ENCODE measurements around the gene ANO9.

The ANO9 gene

DNA sequence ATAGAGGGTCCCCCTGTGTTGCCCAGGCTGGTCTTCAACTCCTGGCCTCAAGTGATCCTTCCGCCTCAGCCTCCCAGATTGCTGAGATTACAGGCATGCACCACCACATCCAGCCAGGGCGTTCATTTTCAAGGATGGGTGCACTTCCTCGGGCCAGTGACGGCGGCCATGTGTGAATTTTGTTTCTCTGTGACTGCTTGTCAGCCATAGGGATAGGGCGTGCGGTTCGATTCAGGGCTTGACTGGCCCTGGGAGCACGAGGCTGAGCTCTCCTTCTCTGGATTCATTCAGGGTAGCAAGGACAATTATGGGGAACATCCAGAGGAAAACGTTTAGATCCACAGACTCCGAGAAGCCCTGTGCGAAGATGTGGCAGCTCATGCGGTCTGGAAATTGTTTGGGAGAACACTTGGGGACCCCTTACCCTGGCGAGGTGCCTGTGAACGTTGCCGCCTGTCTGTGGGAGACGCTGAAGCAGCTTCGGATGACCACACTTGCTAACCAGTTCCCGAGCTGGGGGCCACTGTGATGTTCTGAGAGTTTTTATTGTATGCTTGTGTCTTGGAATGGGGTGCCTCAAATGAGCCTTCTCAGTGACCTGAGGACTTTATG is 11.2 kb upstream of the ANO9 start:
- no peak for DNase-seq (ENCODE audit: low read depth, low spot score)

- DNase-seq (ENCODE audit: low read depth, low spot score): no peak
Observed at GRCh38 chr11:452203-452744, 10.5 kb upstream of the ANO9 start.

DNA sequence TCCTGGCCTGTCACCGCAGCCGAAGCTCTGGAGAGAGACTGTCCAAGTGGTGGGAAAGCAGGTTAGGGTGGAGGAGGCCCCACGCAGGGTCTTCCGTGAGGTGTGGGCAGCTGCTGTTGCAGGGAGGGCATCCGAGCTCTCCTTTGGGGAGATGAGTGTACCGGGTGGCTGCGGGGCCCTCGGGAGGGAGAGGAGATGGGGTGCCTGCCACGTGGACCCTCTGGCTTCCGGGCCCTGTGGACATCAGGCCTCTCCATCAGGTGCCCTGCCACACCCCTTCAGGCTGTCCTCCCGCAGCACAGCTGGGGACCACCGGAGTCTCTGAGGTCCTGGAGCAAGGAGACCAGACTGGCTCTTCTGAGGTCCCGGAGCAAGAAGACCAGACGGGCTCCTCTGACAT is 9.9 kb upstream of the ANO9 start:
- DNase-seq (ENCODE audit: low read depth, low spot score): no peak

DNA sequence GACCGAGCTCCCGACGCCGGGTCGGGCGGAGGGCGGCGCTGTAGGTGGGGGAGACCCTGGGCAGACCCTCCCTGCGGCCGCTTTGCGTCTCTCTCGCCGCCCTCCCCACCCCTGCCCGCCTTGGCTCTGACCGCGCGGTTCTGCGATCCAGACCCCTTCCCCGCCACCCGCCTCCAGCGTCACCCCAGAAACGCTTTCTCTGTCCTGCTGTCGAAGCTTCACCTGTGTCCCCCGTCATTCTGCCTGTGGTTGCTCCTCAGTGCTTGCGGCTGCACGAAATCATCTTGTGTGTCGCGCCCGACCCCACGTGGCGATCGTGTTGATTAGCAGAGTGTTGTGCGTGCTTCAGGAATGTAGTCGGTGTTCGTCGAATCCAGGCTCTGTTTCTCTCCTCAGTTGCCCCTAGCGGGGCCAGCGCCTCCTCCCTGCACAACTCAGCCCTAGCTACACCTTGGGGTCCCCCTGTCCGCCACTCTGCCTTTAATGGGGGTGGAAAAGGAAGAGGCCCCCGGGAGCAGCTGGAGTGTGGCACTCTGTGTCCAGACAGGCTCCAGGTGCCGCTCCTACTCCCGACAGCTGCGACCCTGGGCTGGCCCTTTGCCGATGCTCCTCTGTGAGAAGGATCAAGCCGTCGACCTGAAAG is 9.1 kb upstream of the ANO9 start:
- DNase-seq (ENCODE audit: low read depth, low spot score): peak; percentile 57

GRCh38 chr11:449889-450808 is 8.3 kb upstream of the ANO9 start, which contains the start of gene PTDSS2:
TSS of gene PTDSS2 (plus strand) at chr11:450279. CDS start at chr11:450456, 177 bp downstream.
- peak; percentile 89 for DNase-seq (ENCODE audit: low read depth, low spot score)

- peak; percentile 91 for DNase-seq (ENCODE audit: low read depth, low spot score)
Observed at GRCh38 chr11:447923-448731, 6.3 kb upstream of the ANO9 start.

DNA sequence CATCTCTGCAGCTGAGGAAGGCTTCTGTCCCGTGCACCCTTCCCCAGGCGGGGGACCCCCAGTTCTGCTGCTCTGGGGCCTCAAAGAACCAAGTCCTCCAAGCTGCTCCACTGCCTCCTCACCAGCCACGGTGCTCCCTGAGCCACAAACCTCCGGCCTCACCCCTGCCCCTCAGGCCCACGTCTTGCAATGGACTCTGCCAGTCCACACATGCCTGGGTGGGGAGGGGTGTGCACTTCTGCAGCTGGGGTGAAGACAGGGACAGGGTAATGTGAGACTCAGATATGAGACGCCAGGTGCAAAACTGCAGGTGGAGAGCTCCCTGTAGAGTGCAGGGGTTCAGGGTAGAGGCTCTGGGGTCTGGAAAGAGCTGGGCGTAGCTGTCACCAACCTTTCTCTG is 5.1 kb upstream of the ANO9 start:
- no peak for DNase-seq (ENCODE audit: low read depth, low spot score)

- DNase-seq (ENCODE audit: low read depth, low spot score): no peak
Observed at GRCh38 chr11:445765-446588, 4.2 kb upstream of the ANO9 start.

DNA sequence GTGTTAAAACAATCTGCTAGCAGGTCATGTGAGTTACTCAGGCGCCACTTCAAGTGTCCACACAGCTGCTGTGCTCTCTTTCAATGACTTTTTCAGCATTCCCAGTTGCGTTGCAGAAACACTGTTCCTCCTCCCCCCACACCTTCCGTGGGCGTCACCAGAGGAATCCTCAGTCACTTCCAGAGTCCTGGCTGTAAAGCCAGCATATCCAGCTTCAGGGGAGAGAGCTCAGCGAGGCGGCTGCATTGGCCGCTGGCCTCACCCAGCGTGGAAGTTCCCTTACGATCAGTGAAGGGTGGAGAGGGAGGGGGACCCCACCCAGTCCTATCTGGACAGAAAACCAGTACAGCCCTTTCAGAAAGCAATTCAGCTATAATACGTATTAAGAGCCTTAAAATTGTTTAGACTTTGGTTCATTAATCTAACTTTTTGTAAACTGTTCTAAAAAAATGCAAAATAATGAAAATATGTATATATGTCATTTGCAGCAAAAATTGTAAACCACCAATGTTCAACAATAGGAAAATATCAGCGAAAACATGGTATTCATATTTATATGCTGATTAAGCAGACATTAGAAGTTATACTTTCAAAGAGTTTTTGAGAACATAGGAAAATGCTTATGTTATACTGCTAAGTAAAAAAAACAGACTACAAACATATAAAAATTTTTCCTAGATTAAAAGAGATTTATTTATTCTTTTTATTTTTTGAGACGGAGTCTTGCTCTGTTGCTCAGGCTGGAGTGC is 2.8 kb upstream of the ANO9 start:
- no peak for DNase-seq (ENCODE audit: low read depth, low spot score)

- DNase-seq (ENCODE audit: low read depth, low spot score): no peak
Observed at GRCh38 chr11:443542-444199, 1.9 kb upstream of the ANO9 start.

DNA sequence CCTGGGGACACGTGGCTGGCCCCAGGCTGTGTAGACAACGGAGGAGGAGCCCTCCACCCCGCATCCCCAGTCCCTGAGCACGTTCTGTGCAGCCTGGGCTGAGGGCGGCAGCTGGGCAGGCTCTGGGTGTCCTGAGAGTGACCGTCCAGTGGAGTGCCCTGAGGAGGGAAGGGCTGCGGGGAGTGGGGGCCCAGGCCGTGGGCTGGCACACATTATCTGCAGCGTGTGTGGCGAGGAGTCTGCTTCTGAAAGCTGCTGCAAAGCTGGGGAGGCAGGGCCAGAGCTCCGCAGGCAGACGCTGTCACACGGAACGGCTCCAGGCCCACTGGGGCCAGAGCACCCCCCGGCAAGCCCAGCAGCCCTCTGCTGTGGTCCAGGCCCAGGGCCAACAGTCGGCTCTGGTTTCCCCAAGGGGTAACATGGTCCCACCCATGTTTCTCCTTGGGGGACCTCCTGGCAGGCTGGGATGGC is 835 bp upstream of the ANO9 start:
- DNase-seq (ENCODE audit: low read depth, low spot score): no peak

- no peak for DNase-seq (ENCODE audit: low read depth, low spot score)
Observed at GRCh38 chr11:441043-441417, 781 bp downstream of the ANO9 start.

GRCh38 chr11:440065-441042 is 1.5 kb downstream of the ANO9 start:
- DNase-seq (ENCODE audit: low read depth, low spot score): no peak

DNA sequence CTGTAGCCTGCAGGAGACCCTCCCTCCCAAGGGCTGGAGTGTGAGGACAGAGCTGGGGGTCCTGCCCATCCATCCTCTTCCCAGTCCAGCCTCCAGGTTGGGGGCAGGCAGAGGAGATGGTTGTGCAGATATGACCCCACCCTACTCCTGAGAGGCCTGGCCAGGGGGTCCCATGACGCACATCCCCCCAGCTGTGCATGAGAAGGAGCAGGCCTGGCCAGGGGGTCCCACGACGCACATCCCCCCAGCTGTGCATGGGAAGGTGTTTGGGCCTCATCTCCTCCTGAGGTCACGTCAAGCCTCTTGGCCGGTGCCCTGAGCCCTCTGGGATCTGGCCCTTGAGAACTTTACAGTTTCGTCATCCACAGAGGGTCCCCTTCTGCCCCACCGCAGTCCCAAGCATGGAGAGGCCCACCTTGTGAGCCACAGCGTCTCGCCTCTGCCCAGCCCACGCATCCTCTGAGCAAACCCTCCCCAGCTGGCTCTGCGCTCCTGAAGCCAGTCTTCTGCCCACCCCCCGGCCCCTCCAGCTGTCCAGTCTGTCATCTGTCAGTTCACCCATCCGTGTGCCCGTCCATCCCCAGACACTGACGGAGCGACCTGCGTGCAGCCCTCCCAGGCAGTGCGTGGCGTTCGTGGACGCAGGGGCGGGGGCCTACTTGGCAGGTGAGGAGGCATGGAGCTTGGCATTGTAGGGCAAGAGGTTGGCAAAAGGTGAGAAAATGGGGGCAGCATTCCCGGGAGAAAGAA is 2.3 kb downstream of the ANO9 start:
- DNase-seq (ENCODE audit: low read depth, low spot score): no peak

GRCh38 chr11:438101-438844 is 3.5 kb downstream of the ANO9 start:
- DNase-seq (ENCODE audit: low read depth, low spot score): no peak

DNA sequence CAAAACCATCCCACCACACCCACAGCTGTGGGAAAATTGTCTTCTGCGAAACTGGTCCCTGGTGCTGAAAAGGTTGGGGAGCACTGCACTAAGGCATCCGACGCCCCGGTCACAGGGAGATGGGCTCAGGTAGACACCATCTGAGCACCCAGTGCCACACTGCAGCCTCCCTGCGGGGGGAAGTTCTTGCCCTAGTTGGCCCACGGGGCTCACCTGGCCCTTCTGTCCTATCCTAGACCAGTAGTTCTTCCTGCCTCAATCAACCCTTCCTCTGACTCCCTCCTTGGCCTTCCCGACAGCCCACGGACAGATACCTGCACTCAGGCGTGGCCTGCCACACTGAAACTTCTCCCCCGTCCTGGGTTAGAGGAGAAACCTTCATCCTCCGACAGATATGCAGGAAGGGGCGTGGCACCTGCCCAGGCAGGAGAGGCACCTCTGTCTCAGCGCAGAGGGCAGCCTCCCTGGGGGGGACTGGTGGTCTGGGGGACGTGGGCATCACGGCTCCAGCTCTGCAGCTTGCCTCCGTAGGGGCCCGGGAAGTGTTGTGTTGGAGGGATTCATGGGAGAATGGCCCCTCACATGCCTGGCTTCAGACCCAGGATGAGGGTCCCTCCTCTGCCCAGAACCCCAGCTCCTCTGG is 4.5 kb downstream of the ANO9 start:
- no peak for DNase-seq (ENCODE audit: low read depth, low spot score)

Measured in activated CD4-positive, CD25-positive, alpha-beta regulatory T cell treated with anti-CD3 and anti-CD28 coated beads, Interleukin-2, amount 50 U/mL, for 16 hours (primary cell).